Measurements from ENCODE around the gene PDCD11.
"Not testable (repeated sequence)": the region's sequence is repeated elsewhere in the genome, so short reads cannot be mapped to it uniquely, and the experiment has no call there.

Gene PDCD11

DNA sequence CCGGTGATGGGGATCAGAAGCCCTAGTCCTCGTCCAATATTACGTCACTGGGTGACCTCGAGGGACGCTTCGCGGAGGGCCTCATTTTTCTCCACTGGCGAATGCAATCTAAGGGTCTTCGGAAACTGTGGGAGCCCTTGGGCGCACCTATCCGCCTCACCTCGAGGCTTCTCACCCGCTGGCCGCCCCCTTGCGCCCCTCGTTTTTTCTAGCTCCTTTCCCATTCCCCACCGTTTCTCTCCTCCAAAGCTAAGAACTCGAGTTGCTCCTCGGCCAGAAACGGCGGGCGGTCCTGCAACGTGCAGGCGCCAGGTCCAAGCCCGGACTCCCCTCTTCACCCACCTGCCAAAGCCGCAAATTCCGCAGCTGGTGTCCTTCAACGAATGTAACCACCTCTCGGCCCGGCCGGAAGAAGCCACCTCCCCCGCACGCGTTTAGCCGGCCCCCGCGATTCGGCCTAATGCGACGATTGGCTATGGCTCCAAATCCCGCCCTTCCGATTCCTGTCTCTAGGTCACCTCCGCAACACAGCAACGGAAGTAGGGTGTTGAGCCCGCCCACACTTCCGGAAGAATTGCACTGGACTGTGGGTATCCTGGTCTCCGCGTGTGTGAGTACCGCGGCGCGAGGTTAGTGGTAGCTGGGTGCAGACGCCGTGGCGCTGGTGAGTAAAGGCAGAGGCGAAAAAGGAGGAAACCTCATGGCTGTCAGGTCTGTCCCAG, at the start of gene PDCD11, which contains the start of gene ATP5MK:
PDCD11 (plus strand) TSS at position 560 of the 722 bp plus-strand sequence. CDS start 1,801 bp downstream, outside the sequence.
ATP5MK (minus strand) TSS at position 409 of the 722 bp plus-strand sequence. CDS start 4,018 bp downstream, outside the sequence.
- peak; percentile 91 to 95 for DNase-seq (ENCODE audit: low read depth in 2 of 2)

DNA sequence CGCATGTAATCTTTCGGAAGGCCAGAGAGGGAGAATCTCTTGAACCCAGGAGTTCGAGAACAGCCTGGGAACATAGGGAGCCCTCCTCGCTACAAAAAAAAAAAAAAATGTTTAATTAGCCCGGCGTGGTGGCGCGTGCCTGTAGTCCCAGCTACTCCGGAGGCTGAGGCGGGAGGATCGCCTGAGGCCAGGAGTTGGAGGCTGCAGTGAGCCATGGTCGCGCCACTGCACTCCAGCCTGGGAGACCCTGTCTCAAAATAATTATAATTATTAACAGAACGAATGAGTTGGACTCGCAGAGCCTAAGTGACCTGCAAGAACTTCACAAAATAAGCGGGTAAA, 46.3 kb upstream of the PDCD11 start:
- DNase-seq (ENCODE audit: low read depth in 2 of 2) = no peak

- peak; percentile 34 to 64 for DNase-seq (ENCODE audit: low read depth in 2 of 2)
Measured at GRCh38 chr10:103350517-103351260, 45.7 kb upstream of the PDCD11 start, which contains the start of gene PCGF6. Gene PCGF6, minus strand, starts transcription at chr10:103351140. Its CDS starts 74 bp downstream, at chr10:103351066.

DNA sequence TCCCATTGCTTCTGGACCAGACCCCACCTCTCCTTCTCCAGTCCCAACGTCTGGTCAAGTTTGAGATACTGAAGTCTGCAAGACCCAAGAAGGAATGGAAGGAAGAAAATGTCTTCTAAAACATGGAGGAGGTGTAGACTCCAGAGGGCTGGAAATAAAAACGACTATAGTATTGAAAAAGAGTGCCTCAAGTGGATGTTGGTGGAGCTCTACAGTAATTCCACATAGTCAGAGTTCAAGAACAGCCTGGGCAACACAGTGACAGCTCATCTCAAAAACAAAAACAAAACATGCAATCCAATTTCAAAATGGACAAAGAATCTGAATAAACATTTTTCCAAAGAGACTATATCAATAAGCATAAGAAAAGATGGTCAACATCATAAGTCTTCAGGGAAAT, 43.1 kb upstream of the PDCD11 start:
- DNase-seq (ENCODE audit: low read depth in 2 of 2) = no peak

DNA sequence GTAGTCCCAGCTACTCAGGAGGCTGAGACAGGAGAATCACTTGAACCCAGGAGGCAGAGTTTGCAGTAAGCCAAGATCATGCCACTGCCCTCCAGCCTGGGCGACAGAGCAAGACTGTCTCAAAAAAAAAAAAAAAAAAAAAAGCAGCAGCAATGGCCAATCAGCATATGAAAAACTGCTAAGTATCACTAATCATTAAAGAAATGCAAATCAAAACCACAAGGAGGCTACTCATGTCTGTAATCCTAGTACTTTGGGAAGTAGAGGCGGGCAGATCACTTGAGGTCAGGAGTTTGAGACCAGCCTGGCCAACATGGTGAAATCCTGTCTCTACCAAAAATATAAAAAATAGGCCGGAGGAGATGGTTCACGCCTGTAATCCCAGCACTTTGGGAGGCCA, 41.9 kb upstream of the PDCD11 start:
- DNase-seq (ENCODE audit: low read depth in 2 of 2) = not testable (repeated sequence)

GRCh38 chr10:103355906-103356599, 40.4 kb upstream of the PDCD11 start:
- no peak for DNase-seq (ENCODE audit: low read depth in 2 of 2)

- not testable (repeated sequence) for DNase-seq (ENCODE audit: low read depth in 2 of 2)
Measured at GRCh38 chr10:103359493-103359892, 36.9 kb upstream of the PDCD11 start.

DNA sequence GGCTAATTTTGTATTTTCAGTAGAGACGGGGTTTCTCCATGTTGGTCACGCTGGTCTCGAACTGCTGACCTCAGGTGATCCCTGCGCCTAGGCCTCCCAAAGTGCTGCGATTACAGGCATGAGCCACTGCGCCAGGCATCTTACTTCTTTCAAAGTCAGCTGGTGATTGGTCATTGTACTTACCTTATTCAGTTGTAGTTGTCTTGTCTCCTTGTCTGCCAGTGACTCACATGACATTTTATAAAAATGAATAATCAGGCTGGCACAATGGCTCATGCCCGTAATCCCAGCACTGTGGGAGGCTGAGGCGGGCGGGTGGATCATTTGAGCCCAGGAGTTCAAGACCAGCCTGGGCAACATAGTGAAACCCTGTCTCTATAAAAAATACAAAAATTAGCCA, 35.6 kb upstream of the PDCD11 start:
- DNase-seq (ENCODE audit: low read depth in 2 of 2) = not testable (repeated sequence)

- DNase-seq (ENCODE audit: low read depth in 2 of 2) = no peak
Measured at GRCh38 chr10:103367379-103367781, 29.0 kb upstream of the PDCD11 start.

DNA sequence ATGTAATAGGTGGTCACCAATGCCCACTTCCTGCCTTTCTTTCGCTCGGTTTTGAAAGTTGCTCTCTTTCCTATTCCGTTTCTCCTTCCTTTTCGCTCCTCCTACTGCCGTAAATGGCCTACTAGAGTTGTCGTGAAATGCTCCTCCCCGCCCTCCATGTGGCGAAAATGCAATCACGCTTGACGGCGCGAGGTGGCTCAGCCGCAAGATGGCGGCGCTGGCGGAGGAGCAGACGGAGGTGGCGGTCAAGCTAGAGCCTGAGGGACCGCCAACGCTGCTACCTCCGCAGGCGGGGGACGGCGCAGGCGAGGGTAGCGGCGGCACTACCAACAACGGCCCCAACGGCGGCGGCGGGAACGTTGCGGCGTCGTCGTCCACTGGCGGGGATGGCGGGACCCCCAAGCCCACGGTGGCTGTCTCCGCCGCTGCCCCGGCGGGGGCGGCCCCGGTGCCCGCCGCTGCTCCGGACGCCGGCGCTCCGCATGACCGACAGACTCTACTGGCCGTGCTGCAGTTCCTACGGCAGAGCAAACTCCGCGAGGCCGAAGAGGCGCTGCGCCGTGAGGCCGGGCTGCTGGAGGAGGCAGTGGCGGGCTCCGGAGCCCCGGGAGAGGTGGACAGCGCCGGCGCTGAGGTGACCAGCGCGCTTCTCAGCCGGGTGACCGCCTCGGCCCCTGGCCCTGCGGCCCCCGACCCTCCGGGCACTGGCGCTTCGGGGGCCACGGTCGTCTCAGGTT, 28.5 kb upstream of the PDCD11 start, which contains the start of gene TAF5:
TAF5 (plus strand) TSS at position 195 of the 737 bp plus-strand sequence; CDS start at position 209, 14 bp downstream.
- peak; percentile 81 to 82 for DNase-seq (ENCODE audit: low read depth in 2 of 2)

GRCh38 chr10:103373544-103373943, 22.9 kb upstream of the PDCD11 start:
- no peak for DNase-seq (ENCODE audit: low read depth in 2 of 2)

DNA sequence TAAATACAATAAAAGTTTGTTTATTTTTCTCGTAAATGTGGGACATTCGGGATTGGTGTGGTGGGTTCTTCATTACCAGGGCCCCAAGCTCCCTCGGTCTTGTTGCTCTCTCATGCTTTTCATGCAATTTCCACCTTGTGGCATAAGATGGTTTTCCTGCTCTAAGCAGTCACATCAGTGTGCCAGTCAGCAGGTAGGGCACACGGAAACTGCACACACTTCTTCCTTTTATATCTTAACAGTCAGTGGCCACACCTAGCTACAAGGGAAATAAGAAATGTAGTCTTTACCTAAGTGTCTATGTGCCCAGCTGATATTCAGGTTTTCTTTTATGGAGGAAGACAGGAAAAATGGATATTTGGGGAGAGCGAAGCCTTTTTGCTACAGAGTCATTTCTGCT, 22.2 kb upstream of the PDCD11 start:
- DNase-seq (ENCODE audit: low read depth in 2 of 2) = no peak

- no peak for DNase-seq (ENCODE audit: low read depth in 2 of 2)
Measured at GRCh38 chr10:103382769-103383168, 13.7 kb upstream of the PDCD11 start.

- no peak for DNase-seq (ENCODE audit: low read depth in 2 of 2)
Measured at GRCh38 chr10:103394180-103394579, 2.2 kb upstream of the PDCD11 start.

GRCh38 chr10:103395754-103396066, 716 bp upstream of the PDCD11 start:
- no peak for DNase-seq (ENCODE audit: low read depth in 2 of 2)

- no peak for DNase-seq (ENCODE audit: low read depth in 2 of 2)
Measured at GRCh38 chr10:103396789-103397087, 312 bp downstream of the PDCD11 start.

DNA sequence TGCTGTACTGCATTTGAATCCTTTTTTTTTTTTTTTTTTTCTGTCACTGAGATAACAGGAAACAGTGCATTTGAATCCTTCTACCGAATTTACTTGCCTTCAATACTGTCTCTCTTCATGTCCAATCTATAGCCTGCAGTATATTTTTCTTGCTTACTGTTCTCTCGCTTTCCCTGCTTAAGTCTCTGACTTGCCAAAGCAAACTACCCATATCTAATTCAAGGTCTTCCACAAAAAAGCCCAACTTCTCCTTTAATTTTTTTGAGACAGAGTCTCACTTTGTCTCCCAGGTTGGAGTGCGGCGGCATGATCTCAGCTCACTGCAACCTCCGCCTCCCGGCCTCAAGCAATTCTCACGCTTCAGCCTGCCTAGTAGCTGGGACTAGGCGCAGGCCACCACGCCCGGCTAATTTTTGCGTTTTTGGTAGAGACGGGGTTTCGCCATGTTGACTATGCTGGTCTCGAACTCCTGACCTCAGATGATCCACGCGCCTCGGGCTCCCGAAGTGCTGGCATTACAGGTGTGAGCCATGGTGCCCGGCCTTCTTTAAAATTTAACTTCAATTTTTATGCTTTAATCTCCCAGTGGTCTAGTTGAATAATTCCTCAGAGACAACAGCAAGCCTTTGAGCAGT, 882 bp downstream of the PDCD11 start:
- DNase-seq (ENCODE audit: low read depth in 2 of 2) = no peak

DNA sequence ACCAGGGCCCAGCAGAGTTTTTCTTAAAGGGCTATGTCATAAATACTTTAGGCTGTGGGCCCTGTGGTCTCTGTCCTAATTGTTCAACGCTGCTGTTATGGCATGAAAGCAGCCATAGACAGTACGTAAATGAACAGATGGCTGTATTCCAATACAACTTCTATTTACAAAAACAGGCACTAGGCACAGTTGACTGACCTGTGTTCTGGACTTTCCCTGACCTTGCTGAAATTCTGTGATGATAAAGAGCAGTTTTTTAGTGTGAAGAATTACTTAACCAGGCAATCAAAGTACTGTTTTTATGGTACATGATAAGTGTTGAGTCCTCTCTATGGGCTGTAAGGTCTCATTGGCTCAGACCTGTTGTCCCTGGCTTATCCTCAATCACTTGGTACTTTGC, 17.1 kb downstream of the PDCD11 start:
- no peak for DNase-seq (ENCODE audit: low read depth in 2 of 2)

GRCh38 chr10:103415581-103415980, 19.2 kb downstream of the PDCD11 start:
- no peak for DNase-seq (ENCODE audit: low read depth in 2 of 2)

- DNase-seq (ENCODE audit: low read depth in 2 of 2) = peak; percentile 10 to 40
Measured at GRCh38 chr10:103416436-103417147, 20.2 kb downstream of the PDCD11 start.

DNA sequence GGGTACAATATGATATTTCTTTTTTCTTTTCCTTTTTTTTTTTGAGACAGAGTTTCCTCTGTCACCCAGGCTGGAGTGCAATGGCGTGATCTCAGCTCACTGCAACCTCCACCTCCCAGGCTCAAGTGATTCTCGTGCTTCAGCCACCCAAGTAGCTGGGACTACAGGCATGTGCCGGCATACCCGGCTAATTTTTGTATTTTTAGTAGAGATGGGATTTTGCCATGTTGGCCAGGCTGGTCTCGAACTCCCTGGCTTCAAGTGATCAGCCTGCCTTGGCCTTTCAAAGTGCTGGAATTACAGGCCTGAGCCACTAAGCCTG, 20.7 kb downstream of the PDCD11 start:
- DNase-seq (ENCODE audit: low read depth in 2 of 2) = not testable (repeated sequence)

Data from stimulated activated CD8-positive, alpha-beta memory T cell treated with anti-CD3 and anti-CD28 coated beads, Interleukin-7, amount 100 ng/mL, for 4 hours (primary cell).